T-cell (primary cell): ENCODE measurements around the gene HNF1B. TPM values are rescaled to one million over a fixed set of nuclear protein-coding genes. Genes with fewer than 3 reads are reported as not detected.

Experiments used
- ATAC-seq, 4 experiments: fragments of 200-7000 bp in 3 of 4; fragments of 150-1000 bp in 1 of 4; cut with Tn5 transposase; replicated peaks in 1 of 4; 1 replicate in 3 of 4; 2 replicates in 1 of 4; pipeline ENCODE4 v1.10.0; 2021; ENCODE audit warnings: moderate library complexity in 3 of 4, mild to moderate bottlenecking in 2 of 4, moderate number of reproducible peaks in 1 of 4
- CTCF ChIA-PET, 2 donors: fragments of 300-600 bp; sonication (Branson Sonifier 250); formaldehyde crosslinking; loops; one replicate each; lab custom pipeline; 2022; ENCODE audit warnings: antibody characterized with exemption in 2 of 2; lab: Charles Lee
- POLR2A ChIA-PET, 2 donors: fragments of 300-600 bp; sonication (Branson Sonifier 250); formaldehyde crosslinking; loops; one replicate each; lab custom pipeline; 2022; ENCODE audit warnings: antibody characterized with exemption in 2 of 2; lab: Charles Lee
- DNase-seq, 35 experiments: peaks; one replicate each; pipeline versions ENCODE4 v3.0.0 to v3.0.0-alpha.2; 2013 to 2023
- H3K27ac ChIP-seq: one replicate; pipeline ENCODE4 v1.5.1; 2013; ENCODE audit warnings: low read length
- H3K27me3 ChIP-seq, 2 experiments: replicated peaks in 1 of 2; 1 replicate in 1 of 2; 2 replicates in 1 of 2; pipeline versions ENCODE4 v1.6.1 to v1.7.0; 2013; ENCODE audit warnings: low read length in 1 of 2, mixed read lengths in 1 of 2; ENCODE audit not compliant: control insufficient read depth in 2 of 2, insufficient read depth in 2 of 2; ENCODE audit errors: extremely low read depth in 1 of 2
- H3K36me3 ChIP-seq, 2 donors: 1 replicate in 1 of 2; 2 replicates in 1 of 2; pipeline versions ENCODE4 v1.6.1 to v1.7.0; 2013; ENCODE audit warnings: low read length in 1 of 2; ENCODE audit not compliant: control insufficient read depth in 2 of 2, insufficient read depth in 1 of 2; ENCODE audit errors: extremely low read depth in 1 of 2
- H3K4me1 ChIP-seq, 2 experiments: 1 replicate in 1 of 2; 2 replicates in 1 of 2; pipeline versions ENCODE4 v1.6.1 to v1.7.0; 2013; ENCODE audit warnings: low read length in 2 of 2, mixed read lengths in 1 of 2; ENCODE audit not compliant: insufficient read depth in 2 of 2, control insufficient read depth in 1 of 2; ENCODE audit errors: extremely low read depth in 1 of 2
- H3K4me3 ChIP-seq, 2 donors: 1 replicate in 1 of 2; 2 replicates in 1 of 2; pipeline versions ENCODE4 v1.5.1 to v1.7.0; 2013; ENCODE audit warnings: mild to moderate bottlenecking in 2 of 2, low read length in 1 of 2, moderate library complexity in 1 of 2; ENCODE audit not compliant: control insufficient read depth in 1 of 2; ENCODE audit errors: extremely low read depth in 1 of 2
- H3K9me3 ChIP-seq: 2 replicates; pipeline ENCODE4 v1.7.0; 2013
- H3K27ac Mint-ChIP-seq, 2 donors: one replicate each; pipeline ENCODE4 v1.8.0; 2020 to 2021; ENCODE audit warnings: mild to moderate bottlenecking in 2 of 2, mixed read lengths in 2 of 2
- H3K27me3 Mint-ChIP-seq, 2 donors: one replicate each; pipeline ENCODE4 v1.8.0; 2021 to 2022; ENCODE audit warnings: mixed read lengths in 2 of 2
- H3K36me3 Mint-ChIP-seq: one replicate; pipeline ENCODE4 v1.8.0; 2021; ENCODE audit warnings: mixed read lengths
- H3K4me1 Mint-ChIP-seq, 3 donors: one replicate each; pipeline ENCODE4 v1.8.0; 2020 to 2022; ENCODE audit warnings: mixed read lengths in 3 of 3, mild to moderate bottlenecking in 1 of 3
- H3K4me3 Mint-ChIP-seq, 3 donors: one replicate each; pipeline ENCODE4 v1.8.0; 2020 to 2022; ENCODE audit warnings: mild to moderate bottlenecking in 3 of 3, mixed read lengths in 3 of 3, moderate library complexity in 3 of 3
- H3K9me3 Mint-ChIP-seq, 3 donors: one replicate each; pipeline ENCODE4 v1.8.0; 2020 to 2022; ENCODE audit warnings: mixed read lengths in 3 of 3
- WGBS: methylation state at CpG from one replicate; pipeline ENCODE4 v1.1.5; 2013; ENCODE audit warnings: missing lambda C conversion rate; ENCODE audit not compliant: insufficient coverage; 5-methylcytosine and 5-hydroxymethylcytosine counted together
- total RNA-seq, 35 experiments: library from RNA in 6 of 35; stranded (reverse) in 6 of 35; fragments of 120-200 nt in 1 of 35; gene quantifications; one replicate each; pipeline versions ENCODE4 v1.2.1 to v1.2.4 and lab custom pipeline; 2013 to 2026

Gene HNF1B
- total RNA-seq, 5 donors from 2014 or later (not counting 1 experiment from before 2014, with no cell fraction given) = 0.10 to 0.19 (median 0.15) TPM; not detected in 2

- Mint-ChIP-seq H3K27me3 (peaks cover 61 to 80% of the 10 kb centered on the region in 2 donors), H3K9me3 (no peaks in the 10 kb centered on the region), H3K4me1 (peaks cover 27 to 30% (median 29%) of the 10 kb centered on the region in 3 donors), H3K36me3 (no peaks in the 10 kb centered on the region), H3K27ac (no peak overlapping the region), H3K4me3 (peak overlapping the region; percentile 56 to 68 (median 57))
- Histone ChIP-seq H3K27me3 (peaks cover 18 to 60% of the 10 kb centered on the region in 2 experiments), H3K4me1 (peaks cover 0 to 40% of the 10 kb centered on the region in 2 experiments), H3K27ac (no peak overlapping the region), H3K9me3 (no peaks in the 10 kb centered on the region), H3K36me3 (no peaks in the 10 kb centered on the region), H3K4me3 (no peak overlapping the region)
- ChIA-PET POLR2A (no interaction called here), CTCF (interaction anchor here in 1 of 2 donors (0.6 kb wide), 1 partner anchor 198 kb away, joined by 3 read pairs; no protein-coding TSS in a partner anchor)
- 5% methylated on average over 51 of the region's 76 CpGs for WGBS
- DNase-seq (peak in 2 of 35 experiments; percentile 13 to 18), ATAC-seq (peak in 3 of 4 experiments; percentile 28 to 46 (median 39))
Observed at GRCh38 chr17:37742762-37743611, 1.9 kb downstream of the HNF1B start.

- no peak overlapping the region for H3K27ac ChIP-seq
- ChIA-PET CTCF (no interaction called here), POLR2A (no interaction called here)
- peaks cover 0 to 40% of the 10 kb centered on the region in 2 experiments for H3K4me1 ChIP-seq
- H3K27me3 ChIP-seq = peaks cover 19 to 62% of the 10 kb centered on the region in 2 experiments
- Mint-ChIP-seq H3K27me3 (peaks cover 58 to 78% of the 10 kb centered on the region in 2 donors), H3K36me3 (no peaks in the 10 kb centered on the region), H3K4me1 (peaks cover 27 to 30% (median 29%) of the 10 kb centered on the region in 3 donors), H3K9me3 (no peaks in the 10 kb centered on the region), H3K27ac (no peak overlapping the region), H3K4me3 (peak overlapping the region in 2 of 3 donors; percentile 45 to 68)
- ATAC-seq (no peak), DNase-seq (peak in 2 of 35 experiments; percentile 0 to 7)
- peak overlapping the region in 1 of 2 donors; percentile 15 for H3K4me3 ChIP-seq
- H3K9me3 ChIP-seq = no peaks in the 10 kb centered on the region
- H3K36me3 ChIP-seq = no peaks in the 10 kb centered on the region
- 4% methylated on average over 50 of the region's 51 CpGs for WGBS
Observed at GRCh38 chr17:37742116-37742761, 2.6 kb downstream of the HNF1B start.

GRCh38 chr17:37741341-37742115 lies 3.3 kb downstream of the HNF1B start:
- Histone ChIP-seq H3K27me3 (peaks cover 14 to 64% of the 10 kb centered on the region in 2 experiments), H3K36me3 (no peaks in the 10 kb centered on the region), H3K4me3 (peak overlapping the region in 1 of 2 donors; percentile 15), H3K4me1 (peaks cover 0 to 40% of the 10 kb centered on the region in 2 experiments), H3K27ac (no peak overlapping the region), H3K9me3 (no peaks in the 10 kb centered on the region)
- WGBS = 7% methylated on average over 8 of the region's 22 CpGs
- DNase-seq = peak in 1 of 35 experiments; percentile 10
- Mint-ChIP-seq H3K27ac (no peak overlapping the region), H3K9me3 (no peaks in the 10 kb centered on the region), H3K4me3 (peak overlapping the region in 2 of 3 donors; percentile 3 to 68), H3K36me3 (no peaks in the 10 kb centered on the region), H3K4me1 (peaks cover 27 to 30% (median 29%) of the 10 kb centered on the region in 3 donors), H3K27me3 (peaks cover 58 to 78% of the 10 kb centered on the region in 2 donors)
- ChIA-PET CTCF (no interaction called here), POLR2A (no interaction called here)
- ATAC-seq = no peak

GRCh38 chr17:37740915-37741314 lies 3.9 kb downstream of the HNF1B start:
- ATAC-seq = no peak
- DNase-seq = no peak
- ChIA-PET POLR2A (no interaction called here), CTCF (no interaction called here)
- H3K4me1 Mint-ChIP-seq = peaks cover 27 to 30% (median 29%) of the 10 kb centered on the region in 3 donors
- peaks cover 56 to 78% of the 10 kb centered on the region in 2 donors for H3K27me3 Mint-ChIP-seq
- Histone ChIP-seq H3K36me3 (no peaks in the 10 kb centered on the region), H3K9me3 (no peaks in the 10 kb centered on the region), H3K4me3 (no peak overlapping the region), H3K27me3 (peaks cover 11 to 66% of the 10 kb centered on the region in 2 experiments), H3K4me1 (peaks cover 0 to 40% of the 10 kb centered on the region in 2 experiments), H3K27ac (no peak overlapping the region)
- no peaks in the 10 kb centered on the region for H3K9me3 Mint-ChIP-seq
- WGBS = no CpG with 5 or more reads among the region's 4 CpGs
- H3K36me3 Mint-ChIP-seq = no peaks in the 10 kb centered on the region
- H3K4me3 Mint-ChIP-seq = no peak overlapping the region
- no peak overlapping the region for H3K27ac Mint-ChIP-seq

- peaks cover 9 to 45% of the 10 kb centered on the region in 2 experiments for H3K27me3 ChIP-seq
- H3K27ac Mint-ChIP-seq = peak overlapping the region in 1 of 2 donors; percentile 5
Observed at GRCh38 chr17:37737971-37738370, 6.9 kb downstream of the HNF1B start.

More at GRCh38 chr17:37737971-37738370, 6.9 kb downstream of the HNF1B start:
- Histone ChIP-seq H3K4me3 (no peak overlapping the region), H3K27ac (no peak overlapping the region), H3K36me3 (no peaks in the 10 kb centered on the region), H3K4me1 (peaks cover 0 to 13% of the 10 kb centered on the region in 2 experiments), H3K9me3 (no peaks in the 10 kb centered on the region)
- POLR2A ChIA-PET = no interaction called here
- H3K4me3 Mint-ChIP-seq = no peak overlapping the region
- DNase-seq = no peak
- no peaks in the 10 kb centered on the region for H3K9me3 Mint-ChIP-seq
- no peaks in the 10 kb centered on the region for H3K36me3 Mint-ChIP-seq
- no peak for ATAC-seq
- CTCF ChIA-PET = interaction anchor here in 1 of 2 donors (0.5 kb wide), 1 partner anchor 1974 kb away, joined by 5 read pairs; no protein-coding TSS in a partner anchor
- peaks cover 48 to 60% of the 10 kb centered on the region in 2 donors for H3K27me3 Mint-ChIP-seq
- 75% methylated on average over 2 of the region's 2 CpGs for WGBS
- H3K4me1 Mint-ChIP-seq = peaks cover 7 to 12% (median 8%) of the 10 kb centered on the region in 3 donors
